ENCODE results near the gene OR2L2. TPM values are rescaled to one million over a fixed set of nuclear protein-coding genes. Genes with fewer than 3 reads are reported as not detected.

Gene OR2L2
- total and polyA plus RNA-seq, 9 of the 15 experiments (the other 6 are each of a cell fraction or from before 2014, with no cell fraction given) = 0.04 to 0.07 (median 0.05) TPM; not detected in 6

- no TSS peak for BruUV-seq (replicated peaks)
- no peaks in the 10 kb centered on the region for H3K36me3 ChIP-seq (ENCODE audit: control insufficient read depth, insufficient read depth, low read length)
- ATAC-seq = no peak
- H2AFZ ChIP-seq (ENCODE audit: low read depth, low read length) = no peak overlapping the region
- no peak overlapping the region for H3K4me2 ChIP-seq (ENCODE audit: insufficient read depth, low read length)
- no peak overlapping the region for H3K27ac ChIP-seq (ENCODE audit: extremely low read depth, low read depth, low read length)
- CTCF ChIA-PET (ENCODE audit: low intra/inter-chr PET ratio) = no interaction called here
- DNase-seq (ENCODE audit: extremely low read depth in 1 of 4, low spot score in 3 of 4) = no peak
- no peaks in the 10 kb centered on the region for H3K79me2 ChIP-seq (ENCODE audit: control insufficient read depth, insufficient read depth, low read length)
- no peaks in the 10 kb centered on the region for H3K27me3 ChIP-seq (ENCODE audit: control insufficient read depth in 2 of 2, insufficient read depth in 2 of 2, low read length in 2 of 2)
- 0 out of 2 replicates have a peak, but pooled peaks cover 5% of the 10 kb centered on the region for H3K9me3 ChIP-seq (replicated peaks; ENCODE audit: control insufficient read depth, insufficient read depth, low read depth, low read length)
- no peak overlapping the region for H3K9ac ChIP-seq (ENCODE audit: insufficient read depth in 1 of 2, low read depth in 2 of 2, low read length in 2 of 2)
- no peaks in the 10 kb centered on the region for H3K9me1 ChIP-seq (ENCODE audit: control insufficient read depth, insufficient read depth, low read length)
- WGBS (ENCODE audit: insufficient coverage, low coverage, missing lambda C conversion rate) = 0% methylated on average over 2 of the region's 2 CpGs
- TF ChIP-seq ESRRB (CRISPR knock-in tag; IDR thresholded peaks at IDR 0.05; ENCODE audit: borderline replicate concordance) (no peak), ZNF592 (IDR thresholded peaks at IDR 0.05) (no peak), ZNF766 (CRISPR knock-in tag; conservative IDR thresholded peaks at IDR 0.05) (no peak), GTF3C2 (IDR thresholded peaks at IDR 0.05; ENCODE audit: borderline replicate concordance, extremely low read depth, insufficient read length) (no peak), FOXK2 (conservative IDR thresholded peaks at IDR 0.05 in 1 of 2, IDR thresholded peaks at IDR 0.05 in 1 of 2; ENCODE audit: low read depth in 2 of 2) (no peak), GABPB2 (CRISPR knock-in tag; conservative IDR thresholded peaks at IDR 0.05) (no peak), ARID1B (IDR thresholded peaks at IDR 0.05) (no peak), CBFB (CRISPR knock-in tag; IDR thresholded peaks at IDR 0.05) (no peak), ZNF431 (CRISPR knock-in tag; IDR thresholded peaks at IDR 0.05) (no peak), STAG1 (CRISPR knock-in tag; IDR thresholded peaks at IDR 0.05; ENCODE audit: borderline replicate concordance) (no peak), RFX7 (CRISPR knock-in tag; IDR thresholded peaks at IDR 0.05) (no peak), ZNF311 (CRISPR knock-in tag; IDR thresholded peaks at IDR 0.05) (no peak), HDAC6 (IDR thresholded peaks at IDR 0.05; ENCODE audit: low read depth, low read length) (no peak), CTBP1 (IDR thresholded peaks at IDR 0.05; ENCODE audit: borderline replicate concordance) (no peak), ZNF175 (CRISPR knock-in tag; IDR thresholded peaks at IDR 0.05; ENCODE audit: low read depth) (no peak), HMG20B (CRISPR knock-in tag; IDR thresholded peaks at IDR 0.05) (no peak), HLTF (IDR thresholded peaks at IDR 0.05) (no peak)
- no peaks in the 10 kb centered on the region for H3K4me1 ChIP-seq (replicated peaks in 1 of 2; ENCODE audit: control insufficient read depth in 2 of 2, insufficient read depth in 2 of 2, low read length in 2 of 2)
- intact Hi-C loops (cut with micrococcal nuclease) (no loop called here), in situ Hi-C loops (cut with MboI) (no loop called here)
- no peak for FAIRE-seq
- no peak overlapping the region for H3K4me3 ChIP-seq
- no peaks in the 10 kb centered on the region for H4K20me1 ChIP-seq (replicated peaks; ENCODE audit: control insufficient read depth, insufficient read depth, low read length)
- POLR2A ChIA-PET = no interaction called here
Measured at GRCh38 chr1:248055261-248055660, 25.4 kb downstream of the OR2L2 start.

All from K562 (cell line).